Activated CD4-positive, CD25-positive, alpha-beta regulatory T cell treated with anti-CD3 and anti-CD28 coated beads, Interleukin-2, amount 50 U/mL, for 16 hours (primary cell): ENCODE measurements around the gene ANAPC16.
"Not testable (repeated sequence)": the region's sequence is repeated elsewhere in the genome, so short reads cannot be mapped to it uniquely, and the experiment has no call there.

ENCODE experiments used
- DNase-seq: peaks from one replicate; pipeline ENCODE4 v3.0.0-alpha.2; 2020; ENCODE audit warnings: low read depth, low spot score

Gene ANAPC16

DNA sequence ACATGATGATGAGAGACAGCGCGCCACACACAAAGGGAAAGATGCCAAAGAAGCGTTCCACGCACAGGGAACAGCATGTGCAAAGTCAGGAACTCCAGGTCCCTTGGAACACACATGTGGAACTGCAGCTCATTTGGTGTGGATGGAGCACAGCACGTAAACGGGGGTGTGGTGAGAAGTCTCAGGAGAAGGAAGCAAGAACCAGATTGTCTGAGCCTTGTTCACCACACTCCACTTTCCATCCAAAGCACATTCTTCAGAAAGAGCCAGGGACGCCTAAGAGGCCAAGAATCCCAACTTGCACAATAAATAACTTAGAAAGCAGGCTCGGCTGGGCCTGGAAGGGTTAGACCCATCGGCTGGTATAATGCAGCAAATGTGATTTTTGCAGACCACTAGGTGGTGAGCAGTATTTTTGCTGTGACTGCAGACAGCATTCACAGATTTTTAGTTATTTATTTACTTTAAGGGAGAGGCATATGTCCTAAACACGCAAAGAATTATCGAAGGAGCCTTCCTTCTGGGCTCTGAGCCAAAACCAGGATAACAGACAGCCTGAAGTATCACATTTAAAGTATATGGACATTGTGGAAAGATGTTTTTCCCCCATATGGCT, 28.1 kb downstream of the ANAPC16 start:
- DNase-seq: no peak

DNA sequence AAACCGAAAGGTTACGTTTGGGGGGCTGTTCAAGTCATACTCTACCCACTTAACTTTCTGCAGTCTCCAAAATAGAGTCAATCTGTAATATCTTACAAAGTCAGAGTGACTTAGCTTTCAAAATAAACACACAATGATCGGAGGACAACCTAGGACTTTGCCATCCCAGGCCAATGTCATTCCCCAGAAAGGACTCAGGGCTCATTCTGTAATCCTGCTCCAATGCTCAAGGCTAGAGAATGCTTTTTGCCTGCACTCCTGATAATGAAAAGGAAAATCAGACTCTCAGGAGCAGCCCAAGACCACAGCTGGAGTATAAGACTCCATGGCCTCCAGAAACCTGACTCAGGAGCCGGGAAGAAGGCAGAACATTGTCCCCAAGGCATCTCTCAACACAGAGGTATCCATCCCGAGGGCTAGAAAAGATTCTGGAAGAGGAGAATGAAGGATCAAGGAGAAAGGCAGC, 28.8 kb downstream of the ANAPC16 start:
- no peak for DNase-seq

DNA sequence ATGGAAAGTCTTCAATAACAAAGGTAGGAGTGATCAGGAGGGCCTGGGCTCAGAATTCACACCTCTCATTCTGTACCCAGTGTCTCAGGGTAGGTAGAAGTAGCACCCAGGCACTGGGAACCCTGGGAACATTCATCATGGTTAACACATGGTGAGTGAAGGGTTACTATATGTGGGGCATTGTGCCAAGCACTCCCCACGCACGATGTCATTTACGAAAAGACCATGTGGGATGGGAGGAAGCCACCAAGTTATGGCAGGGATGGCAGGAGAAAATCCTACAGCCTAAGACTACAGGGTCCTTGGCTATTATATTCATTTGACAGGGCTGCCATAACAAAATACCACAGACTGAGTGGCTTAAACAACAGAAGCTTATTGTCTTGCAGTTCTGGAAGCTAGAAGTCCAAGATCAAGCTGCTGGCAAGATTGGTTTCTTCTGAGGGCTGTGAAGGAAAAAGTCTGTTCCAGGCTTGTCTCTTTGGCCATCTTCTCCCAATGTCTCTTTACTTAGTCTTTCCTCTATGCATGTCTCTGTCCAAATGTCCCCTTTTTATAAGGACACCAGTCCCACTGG, 30.2 kb downstream of the ANAPC16 start:
- no peak for DNase-seq

GRCh38 chr10:72248468-72249151, 32.8 kb downstream of the ANAPC16 start:
- DNase-seq: peak; percentile 51

- not testable (repeated sequence) for DNase-seq
These were observed 33.5 kb downstream of the ANAPC16 start for GRCh38 chr10:72249176-72249862.

DNA sequence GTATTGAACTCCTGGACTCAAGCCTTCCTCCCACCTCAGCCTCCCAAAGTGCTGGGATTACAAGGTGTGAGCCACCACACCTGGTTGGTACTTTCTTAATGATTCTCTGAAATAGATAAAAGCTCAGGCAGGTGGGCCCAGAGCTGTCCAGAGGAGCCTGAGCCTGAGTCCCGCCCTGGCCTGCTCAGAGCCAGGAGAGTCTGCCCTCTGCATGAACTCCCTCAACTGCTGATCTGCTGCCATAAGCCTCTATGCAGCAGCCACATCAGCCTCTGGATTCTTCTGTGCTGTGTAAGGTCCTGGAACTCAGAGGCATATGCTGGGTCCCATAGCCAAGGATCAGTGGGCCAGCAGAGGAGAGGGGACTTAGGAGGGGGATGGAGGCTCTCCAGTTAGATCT, 34.9 kb downstream of the ANAPC16 start:
- DNase-seq: no peak

DNA sequence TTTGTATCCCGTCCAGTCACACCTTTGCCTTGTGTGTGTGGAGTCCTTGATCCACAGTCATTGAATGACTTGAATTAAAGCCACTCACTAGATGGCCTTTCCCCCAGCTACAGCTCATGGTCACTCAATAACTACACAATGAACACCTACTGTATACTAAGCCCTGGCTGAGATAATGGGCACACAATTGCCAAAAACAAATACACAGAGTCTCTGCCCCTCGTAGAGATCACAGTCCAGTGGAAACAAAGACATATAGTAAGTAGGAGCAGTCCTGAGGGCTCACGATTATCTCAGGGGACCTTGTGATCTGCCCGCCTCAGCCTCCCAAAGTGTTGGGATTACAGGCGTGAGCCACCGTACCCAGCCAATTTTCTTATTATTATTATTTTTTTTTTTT, 35.8 kb downstream of the ANAPC16 start:
- DNase-seq: no peak

DNA sequence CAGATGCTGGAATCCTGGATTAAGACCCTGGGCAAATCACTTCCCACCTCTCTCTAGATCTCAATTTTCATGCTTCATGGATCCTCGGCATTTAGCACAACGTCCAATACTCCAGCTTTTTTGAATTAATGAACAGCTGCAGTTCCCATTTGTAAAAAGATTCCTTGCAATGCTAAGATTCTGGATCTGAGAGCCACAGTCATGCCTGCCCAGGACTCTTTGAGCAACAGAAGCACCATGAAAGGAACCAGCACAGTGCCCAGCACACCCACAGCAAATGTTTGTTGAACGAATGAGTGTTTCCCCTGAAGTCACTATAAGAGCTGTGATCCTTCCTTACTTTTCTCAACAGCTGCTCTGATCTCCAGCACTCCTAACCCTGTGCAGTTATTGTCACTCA, 37.2 kb downstream of the ANAPC16 start:
- no peak for DNase-seq

DNA sequence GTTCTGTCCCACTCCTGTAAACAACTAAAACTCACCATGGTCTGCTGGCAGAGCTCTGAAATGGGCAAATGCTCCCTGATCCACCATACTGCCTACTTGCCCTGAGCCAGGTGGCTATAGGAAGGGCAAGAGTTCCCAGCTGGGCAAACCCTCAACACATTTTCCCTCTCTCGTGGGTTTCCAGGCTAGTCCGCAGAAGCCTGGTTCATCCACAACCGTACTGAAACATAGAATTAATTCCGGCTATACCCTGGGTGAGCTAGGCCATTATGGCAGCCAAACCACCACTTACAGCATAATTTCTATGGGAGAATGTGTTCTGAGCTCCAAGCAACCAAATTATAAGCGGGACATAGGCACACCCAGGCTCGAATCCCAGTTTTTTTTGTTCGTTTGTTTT, 37.8 kb downstream of the ANAPC16 start:
- no peak for DNase-seq

- DNase-seq: no peak
These were observed 39.2 kb downstream of the ANAPC16 start for GRCh38 chr10:72254813-72255568.

DNA sequence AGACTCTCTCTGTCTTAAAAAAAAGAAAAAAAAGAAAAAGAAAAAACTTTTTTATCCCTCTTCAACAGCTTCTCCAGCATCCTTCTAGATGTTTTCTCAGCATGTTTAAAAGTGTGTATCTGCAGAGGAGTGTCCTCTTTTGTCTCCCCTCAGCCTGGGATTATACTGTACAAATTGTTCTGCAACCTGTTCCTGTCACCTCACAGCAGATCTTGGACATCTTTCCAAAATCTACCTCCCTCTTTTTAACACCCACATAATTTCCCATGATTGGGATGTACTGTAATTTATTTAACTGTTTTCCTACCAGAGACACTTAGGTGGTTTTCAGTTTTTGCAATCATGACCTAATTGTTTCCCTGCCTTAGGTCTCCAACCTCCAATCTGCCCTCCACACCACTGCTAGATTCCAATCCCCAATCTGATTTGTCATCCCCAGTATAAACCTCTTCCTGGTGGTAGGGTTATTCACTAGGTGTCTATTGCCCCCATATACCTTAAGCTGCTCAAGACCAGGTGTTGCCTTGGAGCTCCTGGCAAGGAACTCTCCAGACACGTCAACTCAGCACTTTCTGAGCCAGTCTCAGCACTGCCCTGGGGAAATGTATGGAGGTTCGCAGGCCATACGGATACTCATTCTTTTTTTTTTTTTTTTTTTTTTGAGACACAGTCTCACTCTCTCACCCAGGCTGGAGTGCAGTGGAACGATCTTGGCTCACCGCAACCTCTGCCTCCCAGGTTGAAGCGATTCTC, 40.3 kb downstream of the ANAPC16 start:
- DNase-seq: no peak

- no peak for DNase-seq
These were observed 41.5 kb downstream of the ANAPC16 start for GRCh38 chr10:72257051-72257892.

DNA sequence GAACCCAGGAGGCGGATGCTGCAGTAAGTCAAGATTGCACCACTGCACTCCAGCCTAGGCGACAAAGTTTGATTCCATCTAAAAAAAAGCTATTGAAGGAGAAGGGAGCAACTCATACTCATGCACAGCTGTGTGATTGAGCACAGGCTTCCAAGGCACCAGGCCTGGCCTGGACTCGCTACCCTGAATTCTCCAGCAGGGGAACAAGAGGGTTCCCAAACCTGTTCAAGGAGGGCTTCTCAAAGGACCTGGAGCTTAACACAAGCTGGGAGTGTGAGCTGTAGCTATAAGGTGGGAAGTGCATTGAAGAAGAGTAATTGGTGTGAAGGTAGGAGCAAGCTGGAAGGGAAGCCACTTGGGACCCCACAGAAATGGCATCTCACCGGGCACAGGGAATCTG, 42.8 kb downstream of the ANAPC16 start:
- DNase-seq: no peak

GRCh38 chr10:72259491-72260238, 43.9 kb downstream of the ANAPC16 start:
- DNase-seq: no peak

DNA sequence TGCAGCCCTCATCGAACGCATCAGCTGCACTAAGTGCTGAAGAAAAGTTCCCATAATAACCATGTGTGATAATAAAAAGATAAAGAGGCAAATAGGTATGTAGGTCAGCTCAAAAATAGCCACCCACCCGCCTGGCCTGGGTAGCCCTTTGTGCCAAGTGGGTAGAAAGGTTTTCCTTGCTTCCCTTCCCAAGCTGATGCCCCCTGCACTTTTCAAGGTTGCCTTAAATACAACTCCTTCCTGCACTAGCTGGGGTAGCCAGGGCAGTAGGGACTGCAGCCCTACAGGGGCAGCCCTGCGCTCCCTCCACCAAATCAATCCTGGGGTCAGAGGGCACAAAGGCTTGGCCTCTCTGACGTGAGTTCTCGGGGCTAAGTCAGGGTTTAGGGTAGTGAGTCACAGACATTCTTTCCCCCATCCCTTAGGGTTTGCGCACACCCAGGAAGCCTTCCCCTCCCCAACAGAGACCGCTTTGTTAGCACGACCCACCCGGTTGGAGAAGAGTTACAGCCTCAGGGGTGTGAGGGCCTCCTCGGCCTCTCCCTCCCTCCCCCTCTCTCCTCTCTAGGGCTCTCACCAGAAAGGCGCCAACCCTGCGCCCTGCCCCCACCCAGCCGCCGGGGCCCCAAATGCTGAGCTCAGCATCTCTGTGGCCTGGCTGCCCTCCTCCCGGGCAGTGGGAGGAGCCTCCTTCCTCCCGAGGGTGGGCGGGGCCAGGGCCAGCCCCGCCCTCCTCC, 44.6 kb downstream of the ANAPC16 start:
- DNase-seq: peak; percentile 51

GRCh38 chr10:72260976-72261783, 45.4 kb downstream of the ANAPC16 start:
- peak; percentile 17 for DNase-seq

GRCh38 chr10:72261784-72262404, 46.1 kb downstream of the ANAPC16 start:
- DNase-seq: no peak
